OCI-LY7 (cell line): ENCODE results near the gene RNFT2.

Experiments used
- CTCF ChIP-seq: fragments of 200-600 bp; sonication (generic); conservative IDR thresholded peaks from 2 replicates; pipeline ENCODE4 v1.5.1; 2014; ENCODE audit warnings: mild to moderate bottlenecking, antibody characterized with exemption, low read length, moderate library complexity, mixed read lengths
- EZH2phosphoT487 ChIP-seq: fragments of 200-600 bp; sonication (generic); IDR thresholded peaks from 2 replicates; pipeline ENCODE4 v1.6.1; 2018; ENCODE audit warnings: low read depth, borderline replicate concordance, mild to moderate bottlenecking, mixed run types, antibody characterized with exemption, low read length, moderate library complexity, mixed read lengths

- no peak for TF ChIP-seq CTCF
- TF ChIP-seq EZH2phosphoT487: no peak
Observed at GRCh38 chr12:116894913-116895312, 156.8 kb downstream of the RNFT2 start.
